ENCODE results near the gene METTL25. TPM values are rescaled to one million over a fixed set of nuclear protein-coding genes. Genes with fewer than 3 reads are reported as not detected.

The METTL25 gene
- total RNA-seq, 4 donors from 2014 or later: 6.1 to 16.8 (median 12.3) TPM

GRCh38 chr12:82430541-82431145, 72.3 kb downstream of the METTL25 start:
- DNase-seq (ENCODE audit: low spot score in 2 of 2): no peak
- WGBS, 2 donors: 85 to 90% methylated on average over 3 of the region's 3 CpGs
- H3K9me3 ChIP-seq: no peaks in the 10 kb centered on the region
- no peaks in the 10 kb centered on the region for H3K36me3 ChIP-seq
- no peak overlapping the region for H3K27ac ChIP-seq
- TF ChIP-seq, protein P1, sequence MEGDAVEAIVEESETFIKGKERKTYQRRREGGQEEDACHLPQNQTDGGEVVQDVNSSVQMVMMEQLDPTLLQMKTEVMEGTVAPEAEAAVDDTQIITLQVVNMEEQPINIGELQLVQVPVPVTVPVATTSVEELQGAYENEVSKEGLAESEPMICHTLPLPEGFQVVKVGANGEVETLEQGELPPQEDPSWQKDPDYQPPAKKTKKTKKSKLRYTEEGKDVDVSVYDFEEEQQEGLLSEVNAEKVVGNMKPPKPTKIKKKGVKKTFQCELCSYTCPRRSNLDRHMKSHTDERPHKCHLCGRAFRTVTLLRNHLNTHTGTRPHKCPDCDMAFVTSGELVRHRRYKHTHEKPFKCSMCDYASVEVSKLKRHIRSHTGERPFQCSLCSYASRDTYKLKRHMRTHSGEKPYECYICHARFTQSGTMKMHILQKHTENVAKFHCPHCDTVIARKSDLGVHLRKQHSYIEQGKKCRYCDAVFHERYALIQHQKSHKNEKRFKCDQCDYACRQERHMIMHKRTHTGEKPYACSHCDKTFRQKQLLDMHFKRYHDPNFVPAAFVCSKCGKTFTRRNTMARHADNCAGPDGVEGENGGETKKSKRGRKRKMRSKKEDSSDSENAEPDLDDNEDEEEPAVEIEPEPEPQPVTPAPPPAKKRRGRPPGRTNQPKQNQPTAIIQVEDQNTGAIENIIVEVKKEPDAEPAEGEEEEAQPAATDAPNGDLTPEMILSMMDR (IDR thresholded peaks at IDR 0.05): no peak
- no peak for TF ChIP-seq EP300 (IDR thresholded peaks at IDR 0.05)
- TF ChIP-seq POLR2A (IDR thresholded peaks at IDR 0.05): no peak
- H3K4me1 ChIP-seq: no peaks in the 10 kb centered on the region
- H3K27me3 ChIP-seq: no peaks in the 10 kb centered on the region
- no peak overlapping the region for H3K4me3 ChIP-seq

DNA sequence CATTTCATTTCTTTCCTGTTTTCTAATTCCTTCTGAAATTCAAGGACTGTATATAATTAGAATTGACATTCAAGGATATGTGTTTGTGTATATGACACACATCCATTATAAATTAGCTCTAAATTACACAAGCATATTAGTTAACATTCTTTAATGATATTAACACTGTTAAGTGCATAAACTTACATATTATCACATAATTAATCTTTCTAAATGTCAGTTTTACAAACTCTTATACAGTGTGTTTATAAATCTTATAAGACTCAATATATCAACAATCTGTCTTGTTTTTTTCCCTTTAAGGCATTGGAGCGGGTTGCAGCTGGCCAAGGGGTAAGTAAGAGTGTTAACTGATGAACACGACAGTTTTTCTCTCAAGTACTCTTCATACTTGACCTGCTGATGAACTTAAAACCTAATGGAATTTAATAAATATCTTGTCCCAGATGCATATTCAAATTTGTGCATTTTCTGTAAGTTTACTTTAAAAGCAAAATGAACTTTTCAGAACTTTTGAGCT, 76.1 kb downstream of the METTL25 start:
- peaks cover 0 to 6% (median 0%) of the 10 kb centered on the region in 3 donors for H3K36me3 ChIP-seq
- TF ChIP-seq EP300 (IDR thresholded peaks at IDR 0.05) (no peak), POLR2A (IDR thresholded peaks at IDR 0.05) (no peak)
- TF ChIP-seq, protein P1 (IDR thresholded peaks at IDR 0.05): no peak
- no peak overlapping the region for H3K4me3 ChIP-seq
- H3K9me3 ChIP-seq: no peaks in the 10 kb centered on the region
- no peaks in the 10 kb centered on the region for H3K27me3 ChIP-seq
- no peak overlapping the region for H3K27ac ChIP-seq
- DNase-seq (ENCODE audit: low spot score in 2 of 2): no peak
- 62 to 72% methylated on average over 2 of the region's 2 CpGs for WGBS, 2 donors
- no peaks in the 10 kb centered on the region for H3K4me1 ChIP-seq

GRCh38 chr12:82436354-82436753, 78.0 kb downstream of the METTL25 start:
- Histone ChIP-seq H3K4me3 (no peak overlapping the region), H3K27ac (no peak overlapping the region), H3K9me3 (no peaks in the 10 kb centered on the region), H3K27me3 (no peaks in the 10 kb centered on the region), H3K36me3 (peaks cover 0 to 22% (median 0%) of the 10 kb centered on the region in 3 donors), H3K4me1 (no peaks in the 10 kb centered on the region)
- TF ChIP-seq, protein P1 (IDR thresholded peaks at IDR 0.05): no peak
- TF ChIP-seq POLR2A (IDR thresholded peaks at IDR 0.05): no peak
- TF ChIP-seq EP300 (IDR thresholded peaks at IDR 0.05): no peak
- no peak for DNase-seq (ENCODE audit: low spot score in 2 of 2)
- 79 to 80% methylated on average over 1 of the region's 1 CpG for WGBS, 2 donors

- WGBS, 2 donors: 89 to 93% methylated on average over 3 of the region's 3 CpGs
- TF ChIP-seq EP300 (IDR thresholded peaks at IDR 0.05): no peak
- TF ChIP-seq POLR2A (IDR thresholded peaks at IDR 0.05): no peak
- TF ChIP-seq, protein P1 (IDR thresholded peaks at IDR 0.05): no peak
Measured at GRCh38 chr12:82437744-82438143, 79.4 kb downstream of the METTL25 start.

GRCh38 chr12:82438356-82438755, 80.0 kb downstream of the METTL25 start:
- Histone ChIP-seq H3K36me3 (peaks cover 0 to 40% (median 0%) of the 10 kb centered on the region in 3 donors), H3K4me3 (no peak overlapping the region), H3K27ac (no peak overlapping the region), H3K27me3 (no peaks in the 10 kb centered on the region), H3K9me3 (no peaks in the 10 kb centered on the region), H3K4me1 (no peaks in the 10 kb centered on the region)
- WGBS, 2 donors: 80 to 84% methylated on average over 4 of the region's 4 CpGs
- no peak for DNase-seq (ENCODE audit: low spot score in 2 of 2)
- TF ChIP-seq EP300 (IDR thresholded peaks at IDR 0.05) (no peak), POLR2A (IDR thresholded peaks at IDR 0.05) (no peak)
- TF ChIP-seq, protein P1 (IDR thresholded peaks at IDR 0.05): no peak

More at GRCh38 chr12:82437744-82438143, 79.4 kb downstream of the METTL25 start:
- Histone ChIP-seq H3K9me3 (no peaks in the 10 kb centered on the region), H3K27me3 (no peaks in the 10 kb centered on the region), H3K27ac (no peak overlapping the region), H3K4me1 (no peaks in the 10 kb centered on the region), H3K4me3 (no peak overlapping the region), H3K36me3 (peaks cover 0 to 35% (median 0%) of the 10 kb centered on the region in 3 donors)
- DNase-seq (ENCODE audit: low spot score in 2 of 2): no peak

Data from tibial nerve (tissue), 4 donors.